ENCODE data around the gene GPI. TPM values are rescaled to one million over a fixed set of nuclear protein-coding genes. Genes with fewer than 3 reads are reported as not detected.
A peak's percentile ranks its signal among the peaks of the same experiment; 100 is the strongest.
"Not testable (repeated sequence)": the region's sequence is repeated elsewhere in the genome, so short reads cannot be mapped to it uniquely, and the experiment has no call there.

The GPI gene
- total RNA-seq, 1 donor from 2014 or later: 533 TPM

- no peak for DNase-seq (ENCODE audit: missing footprints)
- ATAC-seq: no peak
- intact Hi-C loops (cut with DNase I): no loop called here
These were observed 2.3 kb upstream of the GPI start for GRCh38 chr19:34362679-34363069.

- intact Hi-C loops (cut with DNase I): no loop called here
- ATAC-seq (no peak), DNase-seq (ENCODE audit: missing footprints) (no peak)
These were observed 1.9 kb upstream of the GPI start for GRCh38 chr19:34363094-34363493.

GRCh38 chr19:34363930-34364329 is 1.1 kb upstream of the GPI start:
- intact Hi-C loops (cut with DNase I): no loop called here
- ATAC-seq (no peak), DNase-seq (ENCODE audit: missing footprints) (no peak)

GRCh38 chr19:34364462-34364829 is 550 bp upstream of the GPI start:
- ATAC-seq (no peak), DNase-seq (ENCODE audit: missing footprints) (no peak)
- intact Hi-C loops (cut with DNase I): no loop called here

GRCh38 chr19:34365463-34366401 is 736 bp downstream of the GPI start:
- DNase-seq (ENCODE audit: missing footprints) (peak; percentile 82), ATAC-seq (peak; percentile 48)
- intact Hi-C loops (cut with DNase I): no loop called here

- intact Hi-C loops (cut with DNase I): no loop called here
- no peak for DNase-seq (ENCODE audit: missing footprints)
- no peak for ATAC-seq
These were observed 2.0 kb downstream of the GPI start for GRCh38 chr19:34366738-34367623.

- intact Hi-C loops (cut with DNase I): no loop called here
- DNase-seq (ENCODE audit: missing footprints) (no peak), ATAC-seq (no peak)
These were observed 2.6 kb downstream of the GPI start for GRCh38 chr19:34367624-34367957.

- intact Hi-C loops (cut with DNase I): no loop called here
- no peak for DNase-seq (ENCODE audit: missing footprints)
- ATAC-seq: no peak
These were observed 3.3 kb downstream of the GPI start for GRCh38 chr19:34368338-34368737.

GRCh38 chr19:34369166-34369565 is 4.2 kb downstream of the GPI start:
- ATAC-seq; DNase-seq (ENCODE audit: missing footprints); intact Hi-C loops (cut with DNase I): not testable (repeated sequence)

- no peak for DNase-seq (ENCODE audit: missing footprints)
- no peak for ATAC-seq
- intact Hi-C loops (cut with DNase I): no loop called here
These were observed 5.1 kb downstream of the GPI start for GRCh38 chr19:34370117-34370516.

GRCh38 chr19:34370983-34371382 is 6.0 kb downstream of the GPI start:
- no peak for DNase-seq (ENCODE audit: missing footprints)
- intact Hi-C loops (cut with DNase I): no loop called here
- peak; percentile 68 for ATAC-seq

- intact Hi-C loops (cut with DNase I): no loop called here
- DNase-seq (ENCODE audit: missing footprints): no peak
- no peak for ATAC-seq
These were observed 8.7 kb downstream of the GPI start for GRCh38 chr19:34373601-34374288.

- no peak for ATAC-seq
- no peak for DNase-seq (ENCODE audit: missing footprints)
These were observed 10.6 kb downstream of the GPI start for GRCh38 chr19:34375598-34375997.

GRCh38 chr19:34380639-34381241 is 15.7 kb downstream of the GPI start:
- intact Hi-C loops (cut with DNase I): no loop called here
- DNase-seq (ENCODE audit: missing footprints) (no peak), ATAC-seq (no peak)

More at GRCh38 chr19:34375598-34375997, 10.6 kb downstream of the GPI start:
- intact Hi-C loops (cut with DNase I): no loop called here

GRCh38 chr19:34381399-34382251 is 16.6 kb downstream of the GPI start:
- ATAC-seq (no peak), DNase-seq (ENCODE audit: missing footprints) (no peak)
- intact Hi-C loops (cut with DNase I): no loop called here

GRCh38 chr19:34382471-34382870 is 17.5 kb downstream of the GPI start:
- ATAC-seq (no peak), DNase-seq (ENCODE audit: missing footprints) (no peak)
- intact Hi-C loops (cut with DNase I): no loop called here

GRCh38 chr19:34383599-34383998 is 18.6 kb downstream of the GPI start:
- no peak for ATAC-seq
- DNase-seq (ENCODE audit: missing footprints): no peak
- intact Hi-C loops (cut with DNase I): no loop called here

Measured in Right ventricle myocardium inferior (tissue), 1 donor.